GM04504 (cell line): Measurements from ENCODE around the gene ARHGAP24.
A peak's percentile ranks its signal among the peaks of the same experiment; 100 is the strongest.
"Not testable (repeated sequence)": the region's sequence is repeated elsewhere in the genome, so short reads cannot be mapped to it uniquely, and the experiment has no call there.

Experiments
- DNase-seq: peaks from one replicate; pipeline ENCODE4 v3.0.0-alpha.2; 2012; ENCODE audit warnings: low read depth

Gene ARHGAP24

DNA sequence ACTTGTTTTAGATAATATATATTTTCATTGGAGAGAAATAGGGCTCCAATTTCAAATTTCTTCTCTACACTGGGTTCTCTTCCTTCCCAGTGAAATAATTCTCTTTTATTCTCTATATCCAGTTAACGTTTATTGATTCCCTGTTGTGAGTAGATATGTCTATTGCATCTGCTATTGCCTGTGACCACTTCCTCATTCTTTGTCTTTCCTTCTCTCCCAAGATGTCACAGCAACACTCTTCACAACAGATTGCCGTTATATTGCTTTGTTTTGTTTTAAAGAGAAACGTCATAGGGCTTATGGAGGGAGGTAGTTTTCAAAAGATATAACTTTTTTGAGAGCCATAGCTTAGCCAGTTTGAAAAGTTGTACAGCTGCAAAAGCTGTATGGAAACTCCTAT, 343.8 kb downstream of the ARHGAP24 start:
- DNase-seq, result no peak

DNA sequence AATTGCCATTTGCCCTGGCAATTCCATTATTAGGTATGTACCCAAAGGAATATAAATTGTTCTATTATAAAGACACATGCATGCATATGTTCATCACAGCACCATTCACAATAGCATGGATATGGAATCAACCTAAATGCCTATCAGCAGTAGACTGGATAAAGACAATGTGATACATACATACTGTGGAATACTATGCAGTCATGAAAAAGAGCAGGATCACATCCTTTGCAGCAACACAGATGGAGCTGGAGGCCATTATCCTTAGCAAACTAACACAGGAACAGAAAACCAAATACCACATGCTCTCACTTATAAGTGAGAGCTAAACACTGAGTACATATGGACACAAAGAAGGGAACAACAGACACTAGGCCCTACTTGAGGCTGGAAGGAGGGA, 345.2 kb downstream of the ARHGAP24 start:
- DNase-seq, result not testable (repeated sequence)

DNA sequence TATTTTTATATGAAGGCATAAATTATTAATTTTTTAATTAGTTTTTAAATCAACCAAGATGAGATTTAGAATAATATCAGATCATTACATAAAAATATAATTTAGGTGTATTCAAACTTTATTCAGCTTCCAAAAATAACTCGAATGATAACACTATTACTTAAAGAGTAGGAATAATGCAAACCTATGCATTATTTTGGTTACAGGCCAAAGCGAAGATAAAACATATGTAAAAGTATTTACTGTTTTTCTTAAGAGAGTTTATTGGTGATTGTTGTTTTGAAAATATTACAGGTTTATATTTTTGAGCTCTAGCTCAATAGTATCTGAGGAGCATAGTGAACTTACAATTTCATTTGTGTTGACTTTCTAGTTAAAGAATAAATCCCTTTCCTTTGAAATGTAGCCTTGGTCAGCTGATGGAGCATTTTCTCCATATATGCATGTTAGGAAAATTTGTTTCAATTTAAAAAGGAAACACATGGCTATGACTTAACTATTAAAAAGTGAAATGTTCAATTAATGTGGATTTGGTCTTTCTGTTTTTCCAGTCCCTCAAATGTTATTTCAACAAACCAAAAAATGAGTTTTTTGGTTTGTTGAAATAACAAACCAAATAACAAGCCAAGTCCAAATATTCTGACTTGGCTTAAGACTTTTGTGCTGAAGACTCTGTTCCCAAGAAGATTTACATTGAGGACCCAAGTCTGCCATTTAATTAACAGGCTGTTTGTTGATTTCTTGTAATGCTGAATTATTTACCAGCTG, 346.9 kb downstream of the ARHGAP24 start:
- DNase-seq, result no peak

DNA sequence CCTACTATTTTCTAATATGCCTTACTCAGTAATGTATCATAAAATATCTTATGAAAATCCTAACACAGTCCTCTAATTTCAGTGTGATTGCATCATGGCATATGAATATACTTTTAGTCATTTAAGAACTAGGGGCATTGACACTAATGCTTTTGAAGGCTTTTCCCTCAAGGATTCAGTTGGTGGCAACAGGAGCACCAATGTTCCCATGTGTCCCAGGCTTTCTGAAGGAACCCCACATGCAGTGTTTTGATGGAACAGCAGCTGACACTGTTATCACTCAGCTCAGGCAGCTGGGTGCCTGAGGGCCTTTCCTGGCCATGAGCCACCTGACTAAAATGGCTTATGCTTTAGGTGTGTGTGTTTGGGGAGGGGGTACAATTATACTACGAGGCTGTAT, 348.3 kb downstream of the ARHGAP24 start:
- no peak for DNase-seq

DNA sequence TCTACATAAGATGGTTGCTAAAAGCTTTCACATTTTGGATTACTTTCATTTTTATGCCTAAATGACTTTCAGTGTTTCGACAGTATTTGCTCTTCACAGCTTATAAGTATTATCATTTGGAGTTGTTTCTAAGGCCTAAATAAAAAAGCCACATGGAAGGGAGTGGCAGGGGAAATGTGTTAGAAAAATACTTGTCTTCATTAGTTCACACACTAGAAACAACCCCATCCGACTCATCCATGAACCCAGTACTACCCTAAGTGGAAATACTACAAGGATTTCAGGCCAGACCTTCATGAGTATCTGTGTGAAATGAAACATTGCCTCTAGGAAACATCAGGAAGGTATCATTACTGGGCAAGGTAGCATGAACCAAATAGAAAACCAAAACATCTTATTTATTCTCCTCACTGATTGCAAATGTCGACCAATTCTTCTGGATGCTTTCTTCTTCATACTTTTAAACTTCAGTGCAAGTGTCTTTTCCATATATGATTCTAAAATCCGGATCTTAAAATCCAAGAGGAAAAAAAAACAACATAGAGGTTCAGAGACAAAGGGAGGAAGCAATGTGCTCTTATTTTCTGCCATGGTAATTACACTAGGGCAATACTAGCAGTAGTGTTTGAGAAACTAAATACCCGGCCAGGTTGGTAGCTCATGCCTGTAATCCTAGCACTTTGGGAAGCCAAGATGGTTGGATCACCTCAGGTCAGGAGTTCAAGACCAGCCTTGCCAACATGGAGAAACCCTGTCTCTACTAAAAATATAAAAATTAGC, 349.4 kb downstream of the ARHGAP24 start:
- DNase-seq, result no peak

DNA sequence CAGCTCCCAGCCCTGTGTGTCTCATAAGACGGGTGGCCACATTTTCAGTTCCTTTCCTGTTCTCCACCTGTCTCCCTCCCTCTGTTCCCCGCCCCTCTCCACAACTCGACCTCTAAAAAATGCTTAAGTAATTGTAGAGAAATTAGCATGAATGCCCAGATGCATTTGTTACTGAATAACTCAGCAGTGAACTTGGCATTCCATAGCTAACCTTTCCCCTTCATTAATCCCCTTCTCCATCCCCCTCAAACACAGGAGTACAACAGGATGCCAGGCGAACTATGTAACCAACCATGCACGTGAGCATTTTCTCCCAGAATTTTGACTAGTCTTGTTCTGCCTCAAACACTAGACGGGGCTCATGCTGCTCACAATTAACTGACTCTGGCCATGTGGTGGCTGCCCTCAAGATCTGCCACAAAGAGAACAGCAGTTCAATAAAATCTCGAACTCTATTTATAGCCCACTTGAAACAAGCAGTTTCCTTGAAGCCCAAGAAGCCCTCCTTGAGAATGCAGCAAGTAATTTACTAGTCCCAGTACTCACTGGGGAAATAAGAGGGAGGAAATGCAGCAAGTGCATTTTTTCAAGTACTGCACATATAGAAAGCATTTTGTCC, 351.2 kb downstream of the ARHGAP24 start:
- DNase-seq, result peak; percentile 51

DNA sequence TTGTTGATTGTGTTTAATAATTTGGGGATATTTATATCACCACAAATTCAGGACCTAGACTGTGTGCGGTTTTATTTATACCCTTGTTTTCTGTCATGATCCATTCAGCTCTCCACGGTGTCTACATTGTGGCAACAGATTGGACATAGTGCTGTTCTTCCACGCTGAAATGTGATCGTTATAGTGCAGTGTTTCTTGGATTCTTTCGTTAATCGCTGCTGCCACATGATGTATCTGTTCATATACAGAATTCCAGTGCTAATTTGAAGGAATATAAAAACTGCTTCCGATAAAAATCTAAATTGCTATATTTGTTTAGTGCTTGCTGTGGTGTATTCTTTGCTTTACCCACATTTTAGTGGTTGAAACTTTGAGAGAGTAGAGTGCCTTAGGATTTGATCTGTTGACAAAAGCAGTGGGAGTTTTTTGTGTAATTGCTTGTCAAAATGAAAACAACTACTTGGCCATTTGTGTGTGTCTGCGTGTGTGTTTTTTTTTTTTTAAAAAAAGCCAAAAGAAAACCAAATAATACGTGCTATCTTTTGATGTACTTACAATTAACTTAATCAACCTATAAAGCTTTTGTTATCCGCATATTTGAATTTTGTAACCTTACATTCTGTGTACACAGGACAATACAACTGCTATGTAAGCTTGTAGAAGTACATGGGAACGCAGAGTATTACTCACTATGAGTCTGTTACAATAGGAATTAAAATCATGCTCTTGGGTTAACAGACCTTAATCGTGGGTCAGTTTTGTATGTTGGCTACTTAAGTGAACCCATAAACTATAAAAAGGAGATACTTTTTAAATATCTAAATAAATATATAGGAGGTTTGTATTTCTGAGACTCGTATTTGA, 353.3 kb downstream of the ARHGAP24 start:
- no peak for DNase-seq

DNA sequence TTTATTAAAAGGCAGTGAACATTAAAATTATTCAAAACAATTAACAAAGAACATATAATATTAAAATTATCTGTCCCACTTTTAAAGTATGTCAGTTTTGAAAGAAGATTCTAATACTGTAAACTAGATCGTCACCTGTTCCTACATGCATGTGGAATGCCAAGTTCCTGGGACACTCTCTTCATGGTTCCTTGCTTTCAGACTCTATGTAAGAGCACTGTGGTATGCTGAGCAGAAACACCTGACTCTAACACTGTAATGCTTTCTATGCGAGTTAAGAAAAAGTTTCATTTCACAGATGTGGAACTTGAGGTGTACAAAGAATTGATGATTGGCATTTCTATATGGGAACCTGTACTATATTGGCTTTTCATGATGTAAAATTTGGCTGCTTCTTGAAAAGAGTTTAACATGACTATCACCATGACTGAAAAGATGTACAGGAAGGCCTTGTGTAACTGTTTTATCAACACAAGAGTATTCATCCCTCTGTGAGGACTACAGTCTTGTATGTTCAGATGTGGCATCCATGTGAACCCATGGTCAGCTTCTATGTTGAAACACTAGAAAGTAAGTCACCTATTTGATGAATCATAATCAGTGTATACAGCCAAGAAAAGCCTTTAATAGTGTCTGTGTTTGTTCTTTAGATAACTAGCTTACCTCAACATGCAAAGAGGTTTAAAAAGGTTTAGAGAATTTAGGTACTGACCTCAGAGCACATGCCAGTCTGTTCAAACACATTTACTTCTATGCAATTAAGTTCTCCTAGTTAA, 354.5 kb downstream of the ARHGAP24 start:
- DNase-seq, result no peak

DNA sequence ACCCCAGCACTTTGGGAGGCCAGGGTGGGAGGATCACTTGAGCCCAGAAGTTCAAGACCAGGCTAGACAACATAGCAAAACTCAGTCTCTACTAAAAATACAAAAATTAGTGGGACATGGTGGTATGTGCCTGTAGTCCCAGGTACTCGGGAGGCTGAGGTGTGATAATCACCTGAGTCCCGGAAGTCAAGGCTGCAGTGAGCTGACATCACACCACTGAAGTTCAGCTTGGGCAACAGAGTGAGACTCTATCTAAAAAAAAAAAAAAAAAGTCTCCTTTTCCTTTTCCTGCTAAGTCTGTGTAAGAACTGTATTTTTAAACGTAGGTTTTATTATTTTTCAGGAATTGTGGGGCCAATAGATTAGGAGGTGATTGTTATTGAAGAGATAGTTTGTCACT, 356.7 kb downstream of the ARHGAP24 start:
- no peak for DNase-seq

DNA sequence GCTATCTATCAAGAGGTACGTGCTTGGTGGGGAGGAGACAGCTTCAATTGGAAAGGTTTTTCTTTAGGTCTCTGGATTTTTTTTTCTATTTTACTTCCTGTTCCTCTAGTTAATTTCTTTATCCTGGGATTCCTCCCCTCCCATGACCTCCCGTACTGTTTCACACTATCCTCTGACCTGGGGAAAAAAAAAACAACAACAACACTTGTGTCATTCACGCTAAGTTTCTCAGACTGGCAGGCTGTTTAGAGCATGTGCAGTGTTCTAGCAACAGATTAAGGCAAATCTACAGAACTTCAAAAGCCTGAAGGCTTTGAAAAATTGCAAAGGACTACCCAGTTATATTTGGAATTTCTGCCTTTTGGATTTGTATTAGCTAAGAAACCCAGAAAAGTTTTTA, 358.4 kb downstream of the ARHGAP24 start:
- no peak for DNase-seq

DNA sequence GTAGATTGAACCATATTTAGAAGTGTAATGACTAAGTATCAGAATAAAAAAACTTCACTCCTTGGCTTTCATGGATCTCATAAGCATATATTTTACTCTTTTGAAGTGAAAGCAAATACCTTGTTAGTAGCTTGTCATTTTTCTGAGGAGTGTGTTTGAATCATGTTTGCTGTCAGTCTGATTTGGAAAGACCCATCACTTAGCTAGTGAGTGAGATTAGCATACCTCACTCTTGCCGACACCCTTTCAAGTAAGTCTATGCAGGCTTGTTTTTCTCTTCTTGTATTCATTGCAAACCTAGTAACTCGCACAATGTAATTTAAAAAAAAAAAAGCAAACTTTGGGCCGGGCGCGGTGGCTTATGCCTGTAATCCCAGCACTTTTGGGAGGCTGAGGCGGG, 360.0 kb downstream of the ARHGAP24 start:
- no peak for DNase-seq

DNA sequence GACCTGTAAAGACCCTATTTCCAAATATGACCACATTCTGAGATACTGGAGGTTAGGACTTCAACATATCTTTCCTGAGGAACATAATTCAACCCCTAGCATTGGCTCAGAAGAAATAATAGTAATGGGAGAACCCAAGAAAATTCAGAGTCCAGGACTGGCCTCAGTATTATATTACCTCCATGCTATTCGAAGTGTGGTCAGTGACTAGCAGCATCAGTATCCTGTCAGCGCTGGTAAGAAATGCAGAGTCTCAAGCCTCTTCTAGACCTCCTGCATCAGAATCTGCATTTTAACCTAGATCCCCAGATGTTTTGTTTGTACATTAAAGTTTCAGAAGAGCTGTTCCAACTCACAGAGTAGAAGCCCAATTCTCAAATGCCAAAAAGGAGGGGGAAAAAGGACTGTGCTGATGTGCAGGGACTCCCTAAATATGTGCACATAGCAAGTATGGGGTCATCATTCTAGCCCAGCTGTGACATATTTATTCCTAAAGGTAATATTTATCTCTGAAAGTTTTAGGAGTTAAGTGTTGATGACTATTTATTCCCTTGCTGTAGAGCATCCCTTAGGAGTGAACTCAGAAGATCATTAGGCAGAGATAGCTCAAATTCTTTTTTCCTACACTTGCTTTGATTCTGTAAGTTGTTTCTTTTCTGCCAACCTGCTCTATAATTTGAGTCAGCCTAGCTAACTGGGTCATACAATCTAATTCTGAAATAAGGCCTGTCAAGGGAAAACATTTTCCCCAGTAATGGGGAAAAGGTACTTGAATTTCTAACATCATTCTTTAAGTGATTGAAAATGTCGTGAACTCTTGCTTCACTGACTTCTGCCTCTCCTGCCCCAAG, 361.9 kb downstream of the ARHGAP24 start:
- DNase-seq, result no peak

DNA sequence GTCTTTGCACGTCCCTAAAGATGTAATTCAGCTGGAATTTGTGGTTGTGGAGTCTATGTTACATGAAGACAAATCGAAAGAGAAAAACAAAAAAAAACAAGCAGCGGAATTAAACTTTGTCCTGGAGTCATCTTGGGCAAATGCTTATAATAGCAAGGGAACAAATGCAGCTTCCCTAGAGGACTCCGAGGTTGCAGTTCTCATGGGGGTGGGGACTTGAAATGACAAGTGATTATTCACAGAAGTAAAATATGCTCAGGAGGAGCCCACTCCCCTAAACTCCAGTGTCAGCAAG, 362.4 kb downstream of the ARHGAP24 start:
- DNase-seq, result no peak

DNA sequence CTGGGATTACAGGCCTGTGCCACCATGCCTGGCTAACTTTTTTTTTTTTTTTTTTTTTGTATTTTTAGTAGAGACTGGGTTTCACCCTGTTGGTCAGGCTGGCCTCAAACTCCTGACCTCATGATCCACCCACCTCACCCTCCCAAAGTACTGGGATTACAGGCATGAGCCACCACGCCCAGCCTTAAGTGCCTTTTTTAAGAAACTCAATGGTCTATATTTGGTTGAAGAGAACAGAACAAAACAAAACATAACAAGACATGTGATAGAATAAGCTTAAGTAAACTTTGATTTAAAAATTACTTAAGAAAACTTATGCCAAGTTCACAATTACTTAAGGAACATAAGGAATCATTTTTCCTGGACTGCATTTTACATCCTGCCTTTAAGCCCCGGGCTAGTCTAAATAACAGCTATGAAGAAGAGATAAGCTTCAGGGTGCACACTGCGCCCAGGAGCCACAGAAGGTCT, 365.1 kb downstream of the ARHGAP24 start:
- DNase-seq, result not testable (repeated sequence)

DNA sequence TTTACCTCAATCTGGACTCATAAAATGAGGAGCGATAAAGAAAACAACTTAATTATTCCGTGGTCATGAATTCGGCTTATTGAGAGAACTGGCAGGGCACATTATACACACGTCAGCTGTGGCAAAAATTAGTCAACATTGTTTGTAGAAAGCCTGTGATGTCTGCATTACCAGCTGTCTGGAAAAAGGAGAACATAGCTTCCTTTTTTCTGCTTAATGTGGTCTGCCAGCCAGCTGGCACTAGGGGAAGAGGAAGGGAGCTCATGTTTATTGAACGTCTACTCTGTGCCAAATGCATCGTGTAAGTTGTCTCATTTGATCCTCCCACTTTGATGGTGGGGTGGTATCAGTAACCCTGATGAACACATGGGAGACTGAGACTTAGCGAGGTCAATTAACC, 367.6 kb downstream of the ARHGAP24 start:
- no peak for DNase-seq

DNA sequence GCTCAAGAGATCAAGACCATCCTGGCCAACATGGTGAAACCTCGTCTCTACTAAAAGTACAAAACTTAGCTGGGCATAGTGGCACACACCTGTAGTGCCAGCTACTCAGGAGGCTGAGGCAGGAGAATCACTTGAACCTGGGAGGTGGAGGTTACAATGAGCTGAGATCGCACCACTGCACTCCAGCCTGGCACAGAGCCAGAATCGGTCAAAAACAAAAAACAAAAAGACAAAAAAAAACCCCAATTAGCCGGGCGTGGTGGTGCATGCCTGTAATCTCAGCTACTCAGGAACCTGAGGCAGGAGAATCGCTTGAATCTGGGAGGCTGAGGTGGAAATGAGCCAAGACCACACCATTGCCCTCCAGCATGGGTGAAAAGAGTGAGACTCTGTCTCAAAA, 378.8 kb downstream of the ARHGAP24 start:
- DNase-seq, result not testable (repeated sequence)

DNA sequence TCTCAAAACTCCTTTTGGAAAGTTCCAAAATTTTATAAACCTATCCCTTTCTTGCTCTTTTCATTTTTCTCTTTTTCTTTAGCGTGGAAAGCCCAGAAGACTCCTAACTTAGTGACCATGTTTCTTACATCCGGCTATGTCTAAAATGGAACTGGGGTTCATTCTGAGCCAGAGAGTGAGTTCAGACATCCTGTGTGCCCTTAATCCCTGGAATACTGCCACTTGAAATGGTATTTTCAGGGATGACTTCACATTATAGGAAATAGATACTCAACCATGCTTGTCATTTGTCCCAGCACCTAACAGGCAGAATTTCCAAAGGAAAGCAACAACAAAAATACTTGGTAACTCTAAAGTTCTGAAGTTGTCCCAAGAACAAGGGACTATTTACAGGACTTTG, 379.6 kb downstream of the ARHGAP24 start:
- DNase-seq, result no peak

DNA sequence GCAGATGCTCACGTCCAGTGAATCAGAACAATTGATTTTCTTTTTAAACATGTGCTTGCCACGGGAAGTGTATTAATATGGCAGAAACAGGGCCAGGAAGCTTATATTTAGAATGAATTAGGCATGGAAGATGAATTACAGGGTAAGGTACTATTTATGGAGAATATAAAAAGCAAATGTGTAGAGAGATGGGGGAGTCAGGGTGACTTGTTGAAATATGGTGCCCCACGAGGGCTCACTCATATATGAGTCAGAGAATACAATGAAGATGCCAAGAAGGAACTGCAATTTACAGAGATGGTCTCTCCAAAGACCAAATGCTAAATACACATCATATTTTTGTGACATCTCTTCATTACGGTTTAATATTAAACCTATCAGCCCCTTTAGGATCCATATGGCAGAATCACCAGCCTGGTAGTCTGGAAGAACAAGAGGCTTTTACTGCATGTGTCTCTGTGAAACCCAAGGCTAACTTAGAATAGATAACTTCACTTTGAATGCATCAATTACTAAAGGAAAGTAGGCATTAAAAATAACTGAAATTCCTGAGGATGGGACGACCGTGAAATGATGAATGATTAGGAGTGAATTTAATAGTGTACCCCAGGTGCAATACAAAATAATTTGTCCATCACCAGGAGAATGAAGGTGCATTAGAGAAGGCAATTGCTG, 385.3 kb downstream of the ARHGAP24 start:
- no peak for DNase-seq

DNA sequence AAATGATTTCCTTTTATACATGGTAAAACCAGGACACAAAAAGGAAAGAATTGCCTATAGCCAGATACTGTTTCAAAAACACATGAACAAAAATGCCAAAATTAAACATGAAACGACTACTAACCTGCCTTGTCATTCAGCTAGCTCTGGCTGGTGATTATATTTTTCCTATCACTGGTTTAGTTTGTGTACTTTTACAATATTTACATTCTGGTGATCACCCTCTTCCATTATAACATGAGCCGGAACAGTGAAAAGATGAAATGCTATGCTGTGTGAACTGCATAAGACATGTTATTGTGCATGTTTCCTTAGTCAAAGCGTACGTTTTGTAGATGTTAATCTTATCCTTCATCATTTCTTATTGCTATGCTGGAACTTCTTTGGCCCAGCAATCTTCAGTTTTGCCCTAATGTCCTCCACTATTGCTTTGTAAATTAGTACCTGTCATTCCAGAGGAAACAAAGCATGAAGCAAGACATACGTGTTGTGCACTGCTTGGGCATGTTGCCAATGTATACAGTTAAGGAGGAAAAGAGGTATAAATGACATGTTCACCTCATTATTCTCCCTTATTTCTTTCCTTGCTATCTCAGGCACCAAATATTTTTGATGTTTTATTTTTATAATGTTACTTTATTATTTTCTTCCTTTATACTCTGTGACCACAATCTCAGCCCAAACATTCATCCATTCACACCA, 386.3 kb downstream of the ARHGAP24 start:
- no peak for DNase-seq
